ENCODE results near the gene SFMBT1.

The SFMBT1 gene

GRCh38 chr3:52894756-52895155 is 151.1 kb downstream of the SFMBT1 start:
- no peak for ATAC-seq (ENCODE audit: insufficient read depth, low read depth)
- Histone ChIP-seq H3K4me3 (ENCODE audit: low read depth in 1 of 2, low read length in 2 of 2) (no peak overlapping the region), H3K9me3 (ENCODE audit: insufficient read depth, low read length, severe bottlenecking) (no peaks in the 10 kb centered on the region), H3K79me2 (ENCODE audit: insufficient read depth, low read length) (peaks cover 32% of the 10 kb centered on the region), H3K27ac (ENCODE audit: low read length) (no peak overlapping the region), H3K27me3 (ENCODE audit: insufficient read depth, low read length, poor library complexity) (no peaks in the 10 kb centered on the region), H4K20me1 (ENCODE audit: insufficient read depth, low read length) (peaks cover 6% of the 10 kb centered on the region; the same call in 1 of the 2 replicates), H3K4me2 (ENCODE audit: insufficient read depth, low read length) (no peak overlapping the region), H3K4me1 (ENCODE audit: insufficient read depth, low read length) (peaks cover 30% of the 10 kb centered on the region), H2AFZ (ENCODE audit: low read depth, low read length) (no peak overlapping the region), H3K9ac (ENCODE audit: low read depth, low read length) (no peak overlapping the region), H3K36me3 (ENCODE audit: insufficient read depth, low read length) (peaks cover 6% of the 10 kb centered on the region; the same call in 1 of the 2 replicates)
- TF ChIP-seq CTCF (IDR thresholded peaks at IDR 0.05; ENCODE audit: borderline replicate concordance, extremely low read depth, low read length, poor library complexity, severe bottlenecking) (no peak), EZH2 (IDR thresholded peaks at IDR 0.05; ENCODE audit: borderline replicate concordance, low read depth, low read length, severe bottlenecking) (no peak)
- DNase-seq = no peak

- peaks cover 35% of the 10 kb centered on the region for H3K79me2 ChIP-seq (ENCODE audit: insufficient read depth, low read length)
Measured at GRCh38 chr3:52893723-52894122, 152.2 kb downstream of the SFMBT1 start.

GRCh38 chr3:52892625-52893311 is 153.1 kb downstream of the SFMBT1 start:
- no peak overlapping the region for H3K9ac ChIP-seq (ENCODE audit: low read depth, low read length)

More at GRCh38 chr3:52893723-52894122, 152.2 kb downstream of the SFMBT1 start:
- H2AFZ ChIP-seq (ENCODE audit: low read depth, low read length) = no peak overlapping the region
- no peaks in the 10 kb centered on the region for H3K9me3 ChIP-seq (ENCODE audit: insufficient read depth, low read length, severe bottlenecking)
- H3K9ac ChIP-seq (ENCODE audit: low read depth, low read length) = no peak overlapping the region
- H3K27ac ChIP-seq (ENCODE audit: low read length) = no peak overlapping the region
- H4K20me1 ChIP-seq (ENCODE audit: insufficient read depth, low read length) = peaks cover 14% of the 10 kb centered on the region; the same call in 1 of the 2 replicates
- peaks cover 30% of the 10 kb centered on the region for H3K4me1 ChIP-seq (ENCODE audit: insufficient read depth, low read length)
- peaks cover 6% of the 10 kb centered on the region; the same call in 1 of the 2 replicates for H3K36me3 ChIP-seq (ENCODE audit: insufficient read depth, low read length)
- ATAC-seq (ENCODE audit: insufficient read depth, low read depth) (no peak), DNase-seq (no peak)
- no peak overlapping the region for H3K4me3 ChIP-seq (ENCODE audit: low read depth in 1 of 2, low read length in 2 of 2)
- no peak overlapping the region for H3K4me2 ChIP-seq (ENCODE audit: insufficient read depth, low read length)
- TF ChIP-seq EZH2 (IDR thresholded peaks at IDR 0.05; ENCODE audit: borderline replicate concordance, low read depth, low read length, severe bottlenecking) (no peak), CTCF (IDR thresholded peaks at IDR 0.05; ENCODE audit: borderline replicate concordance, extremely low read depth, low read length, poor library complexity, severe bottlenecking) (no peak)
- no peaks in the 10 kb centered on the region for H3K27me3 ChIP-seq (ENCODE audit: insufficient read depth, low read length, poor library complexity)

More at GRCh38 chr3:52892625-52893311, 153.1 kb downstream of the SFMBT1 start:
- Histone ChIP-seq H3K4me3 (ENCODE audit: low read depth in 1 of 2, low read length in 2 of 2) (no peak overlapping the region), H3K4me1 (ENCODE audit: insufficient read depth, low read length) (peaks cover 26% of the 10 kb centered on the region), H3K79me2 (ENCODE audit: insufficient read depth, low read length) (peaks cover 37% of the 10 kb centered on the region), H3K27me3 (ENCODE audit: insufficient read depth, low read length, poor library complexity) (no peaks in the 10 kb centered on the region), H2AFZ (ENCODE audit: low read depth, low read length) (no peak overlapping the region), H4K20me1 (ENCODE audit: insufficient read depth, low read length) (peaks cover 18% of the 10 kb centered on the region; the same call in 1 of the 2 replicates), H3K27ac (ENCODE audit: low read length) (no peak overlapping the region), H3K36me3 (ENCODE audit: insufficient read depth, low read length) (peaks cover 6% of the 10 kb centered on the region; the same call in 1 of the 2 replicates), H3K9me3 (ENCODE audit: insufficient read depth, low read length, severe bottlenecking) (no peaks in the 10 kb centered on the region), H3K4me2 (ENCODE audit: insufficient read depth, low read length) (no peak overlapping the region)
- TF ChIP-seq CTCF (IDR thresholded peaks at IDR 0.05; ENCODE audit: borderline replicate concordance, extremely low read depth, low read length, poor library complexity, severe bottlenecking) = peak; percentile 3
- TF ChIP-seq EZH2 (IDR thresholded peaks at IDR 0.05; ENCODE audit: borderline replicate concordance, low read depth, low read length, severe bottlenecking) = no peak
- ATAC-seq (ENCODE audit: insufficient read depth, low read depth) (no peak), DNase-seq (no peak)

Data from DND-41 (cell line).